Daoy (cell line): ENCODE results near the gene LASP1NB.

Experiments used
- DNase-seq: peaks from one replicate; pipeline ENCODE4 v3.0.0-alpha.2; 2015; ENCODE audit warnings: low read depth

Gene LASP1NB

DNA sequence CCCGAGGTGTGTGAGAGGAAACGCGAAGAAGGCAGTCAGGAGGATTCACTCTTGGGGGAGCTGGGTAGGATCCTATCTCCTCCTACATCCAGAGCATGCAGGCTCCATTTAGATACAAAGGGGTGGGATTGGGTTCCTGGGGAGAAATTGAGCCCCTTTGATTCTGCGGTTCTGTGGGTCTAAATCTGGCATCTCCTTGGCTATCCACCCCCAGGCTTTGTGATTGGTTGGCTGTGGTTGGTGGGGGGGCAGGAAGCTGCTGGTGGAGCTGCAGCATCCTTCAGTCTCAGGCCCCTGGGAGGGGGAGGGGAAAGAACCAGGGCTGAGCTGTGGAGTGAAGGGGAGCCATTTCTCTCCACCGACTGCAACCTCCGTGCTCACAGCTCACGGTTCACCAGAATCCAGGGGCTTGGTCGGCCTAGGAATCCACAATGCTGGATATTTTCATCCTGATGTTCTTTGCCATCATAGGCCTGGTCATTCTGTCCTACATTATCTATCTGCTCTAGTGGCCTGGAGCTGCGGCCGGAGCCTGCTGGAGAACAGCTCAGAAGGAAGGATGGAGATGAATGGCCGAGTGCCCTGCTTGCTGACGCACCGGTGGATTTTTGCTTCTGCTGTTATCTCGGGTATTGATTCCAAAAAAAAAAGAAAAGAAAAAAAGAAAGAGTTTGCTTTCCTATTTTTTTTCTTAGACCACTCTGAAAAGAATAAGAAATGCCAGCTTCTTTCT is at the start of gene LASP1NB:
TSS of gene LASP1NB (plus strand) at position 352 of the 733 bp plus-strand sequence.
- DNase-seq = no peak

DNA sequence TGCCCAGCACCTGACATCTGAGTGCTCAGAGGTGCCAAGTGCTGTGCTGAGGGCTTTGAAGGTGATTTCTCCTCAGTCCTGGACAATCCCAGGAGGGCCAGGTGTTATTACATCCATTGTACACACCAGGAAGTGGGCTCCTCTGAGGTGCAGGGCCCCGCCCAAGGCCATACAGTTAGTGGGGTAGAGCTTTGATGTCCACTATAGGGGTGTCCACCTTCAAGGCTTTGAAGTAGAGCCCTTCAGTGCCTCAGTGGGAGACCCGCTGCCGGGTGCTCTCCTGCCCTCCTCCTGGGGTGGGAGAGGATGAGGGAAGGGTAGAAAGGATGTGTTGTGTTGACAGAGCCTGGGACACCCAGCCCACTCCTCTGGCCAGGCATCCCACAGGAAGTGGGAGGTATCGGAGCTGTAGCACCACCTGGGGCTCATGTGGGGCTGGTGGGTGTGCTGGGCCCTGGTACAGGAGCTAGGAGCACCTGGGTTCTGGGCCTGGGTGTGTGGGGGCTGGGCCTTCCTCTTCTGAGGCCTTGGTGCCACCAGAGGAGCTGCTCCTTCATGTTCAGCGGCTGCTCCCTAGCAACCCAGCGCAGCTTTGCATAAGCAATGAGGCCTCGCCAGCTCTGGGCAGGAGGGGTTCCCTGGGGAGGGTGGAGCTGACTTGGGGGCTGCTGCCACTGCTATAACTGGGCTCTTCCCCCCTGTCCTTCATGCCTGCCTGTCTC is 48.1 kb upstream of the LASP1NB start:
- no peak for DNase-seq

- DNase-seq = peak; percentile 90
Measured at GRCh38 chr17:38879878-38880665, 45.3 kb upstream of the LASP1NB start.

GRCh38 chr17:38881600-38882191 is 43.7 kb upstream of the LASP1NB start:
- DNase-seq = peak; percentile 51

DNA sequence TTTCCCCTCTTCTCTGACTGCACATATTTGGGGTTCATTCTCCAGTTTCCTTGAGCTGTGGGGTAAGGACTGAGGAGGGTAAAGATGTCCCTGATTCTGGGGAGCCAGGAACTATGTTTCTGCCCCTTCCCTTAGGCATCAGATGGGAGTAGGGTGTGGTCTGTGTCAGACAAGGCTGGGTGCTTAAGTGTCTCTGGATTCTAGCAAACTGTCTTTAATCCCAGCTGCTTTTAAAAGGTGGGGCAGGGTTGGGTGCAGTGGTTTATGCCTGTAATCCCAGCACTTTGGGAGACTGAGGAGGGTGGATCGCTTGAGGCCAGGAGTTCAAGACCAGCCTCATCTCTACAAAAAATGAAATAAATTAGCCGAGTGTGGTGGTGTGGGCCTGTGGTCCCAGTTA is 42.5 kb upstream of the LASP1NB start:
- DNase-seq = no peak

GRCh38 chr17:38883592-38884526 is 41.6 kb upstream of the LASP1NB start:
- peak; percentile 57 for DNase-seq

GRCh38 chr17:38885044-38885727 is 40.2 kb upstream of the LASP1NB start:
- no peak for DNase-seq

DNA sequence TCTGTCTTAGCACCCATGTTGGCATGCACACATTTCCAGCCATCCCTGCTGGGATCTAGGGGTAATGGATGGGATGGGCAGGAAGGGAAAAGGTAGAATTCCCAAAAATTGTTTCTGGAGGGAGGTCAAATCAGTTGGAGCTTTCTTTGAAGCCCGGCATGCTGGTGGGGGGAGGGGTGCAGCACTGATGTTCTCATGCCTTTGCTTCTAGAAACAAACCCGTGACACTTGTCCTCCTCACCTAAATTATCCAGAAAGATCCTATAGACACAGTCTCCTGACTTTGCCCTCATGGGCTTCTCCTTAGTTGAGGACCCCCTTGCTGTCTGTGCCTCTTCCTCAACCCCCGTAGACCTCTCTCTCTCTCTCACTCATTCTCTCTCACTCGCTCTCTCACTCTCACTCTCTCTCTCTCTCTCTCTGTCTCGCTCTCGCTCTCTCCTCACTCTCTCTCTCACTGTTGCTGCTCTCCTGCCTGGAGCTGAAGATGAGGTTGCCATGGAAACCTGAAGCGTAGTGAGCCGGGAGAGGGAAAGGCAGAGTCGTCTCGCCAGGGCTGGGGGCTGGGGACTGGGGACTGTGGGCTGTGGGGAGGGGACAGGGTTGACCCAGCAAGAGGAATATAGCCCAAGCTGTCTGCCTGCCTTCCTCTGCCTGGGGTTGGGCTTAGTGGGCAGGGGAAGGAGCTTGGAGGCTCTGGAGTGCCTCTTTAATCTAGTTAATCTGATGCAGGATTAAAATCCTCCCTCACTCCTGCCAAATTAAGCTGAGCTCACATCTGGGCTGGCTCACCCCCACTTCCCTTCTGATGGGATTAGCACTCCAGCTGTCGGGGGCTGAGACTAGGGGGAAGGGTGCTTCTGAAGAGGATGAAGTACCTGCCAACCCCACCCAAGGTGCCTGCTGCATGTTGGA is 39.4 kb upstream of the LASP1NB start:
- DNase-seq = no peak

GRCh38 chr17:38886643-38887010 is 38.8 kb upstream of the LASP1NB start:
- no peak for DNase-seq

DNA sequence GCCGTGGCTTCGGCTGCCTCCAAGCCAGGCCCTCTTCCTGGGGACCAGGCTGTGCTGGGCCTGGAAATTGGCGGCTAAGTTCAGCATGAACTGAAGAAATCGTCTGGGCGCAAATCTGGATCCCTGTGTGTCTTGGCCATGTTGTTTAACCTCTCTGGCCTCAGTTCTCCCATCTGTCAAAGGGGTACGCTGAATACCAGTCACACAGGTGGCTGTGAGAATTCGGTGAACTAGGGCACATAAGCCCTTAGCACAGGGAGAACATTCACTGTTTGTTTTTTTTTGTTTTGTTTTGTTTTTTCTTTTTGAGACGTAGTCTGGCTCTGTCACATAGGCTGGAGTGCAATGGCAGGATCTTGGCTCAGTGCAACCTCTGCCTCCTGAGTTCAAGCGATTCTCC is 36.6 kb upstream of the LASP1NB start:
- no peak for DNase-seq

DNA sequence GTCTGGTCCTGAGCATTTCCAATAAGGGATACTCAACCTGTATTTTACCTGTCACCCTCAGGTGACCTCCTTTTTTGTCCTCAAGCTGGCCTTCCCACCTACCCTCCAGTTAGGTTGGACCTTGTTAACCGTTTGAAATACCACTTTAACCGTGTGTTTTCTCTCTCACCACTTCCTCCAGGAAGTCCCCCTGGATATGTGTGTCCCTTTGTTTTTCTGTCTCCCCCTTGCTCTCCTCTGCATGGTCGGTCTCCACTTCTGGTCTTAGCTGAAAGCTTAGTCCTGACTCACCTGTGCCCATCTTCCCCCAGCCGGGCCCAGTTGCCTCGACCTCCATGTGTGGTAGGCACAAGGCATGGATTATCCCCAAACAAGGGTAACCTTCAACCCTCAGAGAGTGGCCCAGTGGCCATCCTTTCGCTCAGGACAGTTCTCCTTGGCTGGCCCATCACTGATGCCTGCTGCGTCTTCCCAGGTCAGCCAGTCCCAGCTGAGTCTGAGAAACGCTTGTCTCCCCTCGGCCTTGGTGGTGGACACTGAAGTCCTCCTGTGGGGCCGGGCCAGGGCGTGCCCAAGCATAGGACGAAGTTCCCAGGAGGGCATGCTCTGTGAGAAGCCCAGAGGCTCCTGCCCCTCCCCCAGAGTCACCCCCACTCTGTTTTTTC is 35.5 kb upstream of the LASP1NB start:
- DNase-seq = no peak

DNA sequence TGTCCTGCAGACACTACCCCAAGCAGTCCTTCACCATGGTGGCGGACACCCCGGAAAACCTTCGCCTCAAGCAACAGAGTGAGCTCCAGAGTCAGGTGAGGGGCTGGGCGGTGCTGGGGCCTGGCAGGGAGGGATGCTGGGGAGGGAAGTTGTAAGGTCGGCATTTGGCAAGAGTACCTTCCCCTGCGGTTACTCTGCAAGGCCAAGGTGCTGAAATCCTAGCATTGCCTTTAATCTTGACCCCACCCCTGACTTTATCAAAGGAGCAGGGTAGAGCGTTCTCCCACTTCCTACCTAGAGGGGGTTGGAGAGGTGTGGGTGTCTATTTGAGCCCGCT is 35.0 kb upstream of the LASP1NB start:
- no peak for DNase-seq

- DNase-seq = no peak
Measured at GRCh38 chr17:38891441-38891840, 34.0 kb upstream of the LASP1NB start.

GRCh38 chr17:38892083-38892482 is 33.3 kb upstream of the LASP1NB start:
- DNase-seq = no peak

DNA sequence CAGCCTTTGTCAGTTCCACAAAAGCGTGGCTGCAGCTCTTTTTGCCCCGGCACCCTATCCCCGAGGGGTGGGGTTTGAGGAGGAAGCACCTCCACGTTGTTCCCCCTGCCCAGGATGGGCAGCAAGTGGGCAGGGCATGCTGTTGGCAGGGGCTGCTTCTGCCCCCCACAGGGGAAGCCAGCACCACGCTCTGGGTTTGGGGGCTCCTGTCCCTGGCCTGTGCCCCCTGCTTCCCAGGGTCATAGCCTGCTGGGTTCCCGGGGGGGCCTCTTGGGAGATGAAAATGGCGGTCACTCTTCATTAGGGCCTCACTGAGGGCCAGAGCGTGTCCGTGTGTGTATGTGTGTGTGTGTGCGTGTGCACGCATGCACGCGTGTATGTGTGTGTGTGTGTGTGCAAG is 32.8 kb upstream of the LASP1NB start:
- no peak for DNase-seq

DNA sequence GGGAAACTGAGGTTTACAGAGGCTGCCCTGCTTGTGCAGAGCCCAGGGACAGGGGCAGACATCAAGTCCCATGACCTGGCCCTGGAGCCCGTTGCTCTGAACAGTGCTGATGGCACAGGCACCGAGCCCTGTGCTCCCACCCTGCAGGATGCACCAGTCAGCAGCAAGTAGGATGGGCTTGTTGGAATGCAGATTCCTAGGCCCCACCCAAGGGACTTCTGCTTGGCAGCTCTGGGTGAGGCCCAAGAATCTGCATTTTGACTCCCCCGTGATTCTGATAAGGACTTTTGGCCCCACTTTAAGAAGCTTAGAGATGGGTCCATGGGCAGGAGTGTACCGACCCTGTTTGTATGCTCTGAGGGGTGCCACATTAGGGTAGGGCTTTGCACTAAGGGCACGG is 32.3 kb upstream of the LASP1NB start:
- DNase-seq = no peak

DNA sequence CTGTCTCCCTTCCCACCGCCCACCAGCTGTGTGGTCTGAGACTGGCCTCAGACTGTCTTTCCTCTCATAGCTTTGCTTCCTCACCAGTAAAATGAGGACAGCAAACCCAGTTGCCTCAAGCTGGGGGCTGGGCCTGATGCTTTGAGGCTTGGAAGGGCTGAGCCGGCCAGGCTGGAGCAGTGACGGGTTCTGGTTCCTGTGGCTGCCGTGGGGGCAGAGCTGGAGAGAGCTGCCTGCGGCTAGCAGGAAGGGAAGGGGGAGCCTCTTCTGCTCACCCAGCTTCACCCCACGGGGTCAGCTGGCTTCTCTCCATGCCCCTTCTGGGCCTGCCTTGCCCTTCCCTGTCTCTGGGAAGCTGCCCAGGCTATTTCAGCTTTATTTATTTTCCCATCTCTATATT is 31.8 kb upstream of the LASP1NB start:
- DNase-seq = no peak

- no peak for DNase-seq
Measured at GRCh38 chr17:38894276-38894675, 31.1 kb upstream of the LASP1NB start.

GRCh38 chr17:38896346-38896954 is 29.0 kb upstream of the LASP1NB start:
- DNase-seq = no peak
